ENCODE results near the gene DCLK3. TPM values are rescaled to one million over a fixed set of nuclear protein-coding genes. Genes with fewer than 3 reads are reported as not detected.

The DCLK3 gene
- total and polyA plus RNA-seq, 2 of the 13 experiments (the other 11 are each of a cell fraction or from before 2014, with no cell fraction given) = not detected

DNA sequence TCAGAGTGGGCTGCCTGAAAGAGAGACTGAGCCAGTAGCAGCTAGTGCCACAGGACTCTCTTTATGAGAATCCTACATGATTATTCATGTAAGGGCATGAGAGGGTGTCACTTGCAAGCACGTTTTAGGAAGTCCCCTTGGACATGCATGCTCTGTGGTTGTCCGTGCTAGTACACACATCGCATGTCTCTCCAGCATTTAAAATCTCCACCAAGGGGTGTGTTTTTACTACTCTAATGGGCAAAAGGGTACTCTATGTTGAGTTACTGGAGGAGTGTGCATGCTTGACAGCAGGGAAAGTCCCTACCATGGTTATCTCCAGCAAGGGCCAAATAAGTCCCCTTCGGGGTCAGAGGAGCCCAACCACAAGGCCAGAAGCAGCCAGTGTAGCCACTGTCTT lies 70.7 kb downstream of the DCLK3 start:
- H3K9ac ChIP-seq (ENCODE audit: insufficient read depth, low read depth, low read length) = no peak overlapping the region
- no peak overlapping the region for H3K4me3 ChIP-seq (replicated peaks in 1 of 3; ENCODE audit: insufficient read depth in 1 of 3, low read depth in 2 of 3, low read length in 3 of 3)
- H3K79me2 ChIP-seq (ENCODE audit: insufficient read depth, low read length) = no peaks in the 10 kb centered on the region
- no peaks in the 10 kb centered on the region for H3K27me3 ChIP-seq (ENCODE audit: control insufficient read depth in 1 of 2, insufficient read depth in 2 of 2, low read length in 2 of 2)
- H3K9me3 ChIP-seq (ENCODE audit: low read length) = no peaks in the 10 kb centered on the region
- no peak overlapping the region for H3K4me2 ChIP-seq (ENCODE audit: low read depth, low read length)
- in situ Hi-C loops (cut with HindIII; ENCODE audit: extremely low pct_ligation_motif_present, low pct_unique_long_range_greater_than_20kb) = loop anchor here (10.0 kb wide), 2 partner anchors 559 to 729 kb away; no protein-coding TSS in a partner anchor
- TF ChIP-seq ZNF235 (CRISPR knock-in tag; IDR thresholded peaks at IDR 0.05; ENCODE audit: borderline replicate concordance) = no peak
- TF ChIP-seq ZNF253 (CRISPR knock-in tag; IDR thresholded peaks at IDR 0.05; ENCODE audit: borderline replicate concordance) = no peak
- no peak for TF ChIP-seq KDM1A (CRISPR knock-in tag; IDR thresholded peaks at IDR 0.05)
- TF ChIP-seq AGO1 (IDR thresholded peaks at IDR 0.05; ENCODE audit: low read depth, low read length, poor library complexity, severe bottlenecking) = no peak
- TF ChIP-seq SYNCRIP (IDR thresholded peaks at IDR 0.05; ENCODE audit: insufficient read depth, low read depth, low read length) = no peak
- TF ChIP-seq, protein P1, sequence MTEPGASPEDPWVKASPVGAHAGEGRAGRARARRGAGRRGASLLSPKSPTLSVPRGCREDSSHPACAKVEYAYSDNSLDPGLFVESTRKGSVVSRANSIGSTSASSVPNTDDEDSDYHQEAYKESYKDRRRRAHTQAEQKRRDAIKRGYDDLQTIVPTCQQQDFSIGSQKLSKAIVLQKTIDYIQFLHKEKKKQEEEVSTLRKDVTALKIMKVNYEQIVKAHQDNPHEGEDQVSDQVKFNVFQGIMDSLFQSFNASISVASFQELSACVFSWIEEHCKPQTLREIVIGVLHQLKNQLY (CRISPR knock-in tag; IDR thresholded peaks at IDR 0.05) = no peak
- TF ChIP-seq ZNF678 (CRISPR knock-in tag; IDR thresholded peaks at IDR 0.05) = no peak
- TF ChIP-seq ESRRA (CRISPR knock-in tag; IDR thresholded peaks at IDR 0.05; ENCODE audit: low read depth) = no peak
- TF ChIP-seq, protein P2, sequence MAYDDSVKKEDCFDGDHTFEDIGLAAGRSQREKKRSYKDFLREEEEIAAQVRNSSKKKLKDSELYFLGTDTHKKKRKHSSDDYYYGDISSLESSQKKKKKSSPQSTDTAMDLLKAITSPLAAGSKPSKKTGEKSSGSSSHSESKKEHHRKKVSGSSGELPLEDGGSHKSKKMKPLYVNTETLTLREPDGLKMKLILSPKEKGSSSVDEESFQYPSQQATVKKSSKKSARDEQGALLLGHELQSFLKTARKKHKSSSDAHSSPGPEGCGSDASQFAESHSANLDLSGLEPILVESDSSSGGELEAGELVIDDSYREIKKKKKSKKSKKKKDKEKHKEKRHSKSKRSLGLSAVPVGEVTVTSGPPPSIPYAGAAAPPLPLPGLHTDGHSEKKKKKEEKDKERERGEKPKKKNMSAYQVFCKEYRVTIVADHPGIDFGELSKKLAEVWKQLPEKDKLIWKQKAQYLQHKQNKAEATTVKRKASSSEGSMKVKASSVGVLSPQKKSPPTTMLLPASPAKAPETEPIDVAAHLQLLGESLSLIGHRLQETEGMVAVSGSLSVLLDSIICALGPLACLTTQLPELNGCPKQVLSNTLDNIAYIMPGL (CRISPR knock-in tag; IDR thresholded peaks at IDR 0.05; ENCODE audit: borderline replicate concordance in 1 of 2, low read depth in 1 of 2) = no peak
- TF ChIP-seq U2AF2 (IDR thresholded peaks at IDR 0.05; ENCODE audit: low read depth, low read length) = no peak
- TF ChIP-seq, protein P3, sequence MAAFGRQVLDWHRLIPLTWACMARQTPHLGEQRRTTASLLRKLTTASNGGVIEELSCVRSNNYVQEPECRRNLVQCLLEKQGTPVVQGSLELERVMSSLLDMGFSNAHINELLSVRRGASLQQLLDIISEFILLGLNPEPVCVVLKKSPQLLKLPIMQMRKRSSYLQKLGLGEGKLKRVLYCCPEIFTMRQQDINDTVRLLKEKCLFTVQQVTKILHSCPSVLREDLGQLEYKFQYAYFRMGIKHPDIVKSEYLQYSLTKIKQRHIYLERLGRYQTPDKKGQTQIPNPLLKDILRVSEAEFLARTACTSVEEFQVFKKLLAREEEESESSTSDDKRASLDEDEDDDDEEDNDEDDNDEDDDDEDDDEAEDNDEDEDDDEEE (CRISPR knock-in tag; IDR thresholded peaks at IDR 0.05) = no peak
- no peak for TF ChIP-seq ZNF777 (CRISPR knock-in tag; IDR thresholded peaks at IDR 0.05)
- TF ChIP-seq ADNP (CRISPR knock-in tag; IDR thresholded peaks at IDR 0.05) = no peak
- no peaks in the 10 kb centered on the region for H3K4me1 ChIP-seq (ENCODE audit: insufficient read depth, low read length)
- H3K27ac ChIP-seq (ENCODE audit: extremely low read length, insufficient read depth, low read length) = no peak overlapping the region
- H4K20me1 ChIP-seq (ENCODE audit: insufficient read depth, low read length) = no peaks in the 10 kb centered on the region
- intact Hi-C loops (cut with micrococcal nuclease; ENCODE audit: unreplicated experiment) = no loop called here
- FAIRE-seq (no peak), ATAC-seq (no peak), DNase-seq (ENCODE audit: low spot score) (no peak)
- CTCF ChIA-PET (ENCODE audit: low intra/inter-chr PET ratio, low total read pairs) = no interaction called here
- H3K36me3 ChIP-seq (replicated peaks in 1 of 2; ENCODE audit: control insufficient read depth in 1 of 2, insufficient read depth in 2 of 2, low read length in 2 of 2) = no peaks in the 10 kb centered on the region
- no TSS peak for BruUV-seq (replicated peaks)
- 43% methylated on average over 4 of the region's 4 CpGs for WGBS (ENCODE audit: low lambda C conversion rate)
- POLR2A ChIA-PET = no interaction called here
- H2AFZ ChIP-seq (ENCODE audit: low read length) = no peak overlapping the region
